GM12892 (cell line): ENCODE measurements around the gene RNF126.

ENCODE experiments used
- POLR2A ChIP-seq: IDR thresholded peaks from 2 replicates; pipeline ENCODE4 v1.6.1; 2011; ENCODE audit warnings: low read depth, low read length, control low read depth
- POLR2AphosphoS5 ChIP-seq: IDR thresholded peaks from 2 replicates; pipeline ENCODE4 v1.6.1; 2011; ENCODE audit warnings: low read depth, low read length, control low read depth
- TAF1 ChIP-seq: IDR thresholded peaks from 2 replicates; pipeline ENCODE4 v1.6.1; 2011; ENCODE audit warnings: low read depth, mild to moderate bottlenecking, control low read depth, low read length, borderline replicate concordance

GRCh38 chr19:663682-664117, 686 bp upstream of the RNF126 start:
- TF ChIP-seq TAF1 (no peak), POLR2AphosphoS5 (no peak), POLR2A (no peak)
